Activated naive CD4-positive, alpha-beta T cell treated with anti-CD3 and anti-CD28 coated beads, Interleukin-2, amount 10 ng/mL, durations not matched to agents 7 days and 5 days (primary cell): Measurements from ENCODE around the gene P2RX3.

Experiments
- CTCF ChIA-PET: fragments of 350-600 bp; sonication (Branson Sonifier 250); formaldehyde crosslinking; loops from one replicate; lab custom pipeline; 2021; ENCODE audit warnings: antibody characterized with exemption; lab: Charles Lee
- DNase-seq: peaks from one replicate; pipeline ENCODE4 v3.0.0-alpha.2; 2020
- H3K27ac Mint-ChIP-seq: one replicate; pipeline ENCODE4 v1.8.0; 2021; ENCODE audit warnings: mild to moderate bottlenecking, moderate library complexity, mixed read lengths
- H3K27me3 Mint-ChIP-seq: one replicate; pipeline ENCODE4 v1.8.0; 2021; ENCODE audit warnings: mild to moderate bottlenecking, mixed read lengths
- H3K36me3 Mint-ChIP-seq: one replicate; pipeline ENCODE4 v1.8.0; 2021; ENCODE audit warnings: mixed read lengths
- H3K4me1 Mint-ChIP-seq: one replicate; pipeline ENCODE4 v1.8.0; 2021; ENCODE audit warnings: mixed read lengths
- H3K4me3 Mint-ChIP-seq: one replicate; pipeline ENCODE4 v1.8.0; 2021; ENCODE audit warnings: mild to moderate bottlenecking, moderate library complexity, mixed read lengths
- H3K9me3 Mint-ChIP-seq: one replicate; pipeline ENCODE4 v1.8.0; 2021; ENCODE audit warnings: mixed read lengths

The P2RX3 gene

DNA sequence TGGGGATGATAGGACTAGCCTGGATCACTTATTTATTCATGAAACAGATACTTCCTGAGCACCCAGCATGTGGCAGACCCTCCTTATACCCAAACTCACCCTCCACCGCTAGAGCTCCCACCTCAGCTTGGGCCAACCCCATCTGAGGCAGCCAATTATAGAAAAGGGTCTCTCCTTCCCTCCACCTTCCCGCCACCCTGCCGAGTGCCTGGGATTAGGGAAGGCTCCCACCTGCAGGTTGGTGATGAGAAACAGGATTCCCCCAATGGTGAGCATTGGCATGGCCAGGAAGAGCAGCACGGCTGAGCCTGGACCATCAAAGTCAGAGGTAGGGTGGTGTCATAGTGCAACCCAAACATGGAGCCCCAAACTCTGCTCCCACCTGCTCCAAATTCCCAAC, 82.9 kb downstream of the P2RX3 start:
- Mint-ChIP-seq H3K27me3 (no peaks in the 10 kb centered on the region), H3K36me3 (peaks cover 75% of the 10 kb centered on the region), H3K4me3 (no peak overlapping the region), H3K4me1 (peaks cover 53% of the 10 kb centered on the region), H3K27ac (no peak overlapping the region), H3K9me3 (no peaks in the 10 kb centered on the region)
- no peak for DNase-seq
- CTCF ChIA-PET: no interaction called here

DNA sequence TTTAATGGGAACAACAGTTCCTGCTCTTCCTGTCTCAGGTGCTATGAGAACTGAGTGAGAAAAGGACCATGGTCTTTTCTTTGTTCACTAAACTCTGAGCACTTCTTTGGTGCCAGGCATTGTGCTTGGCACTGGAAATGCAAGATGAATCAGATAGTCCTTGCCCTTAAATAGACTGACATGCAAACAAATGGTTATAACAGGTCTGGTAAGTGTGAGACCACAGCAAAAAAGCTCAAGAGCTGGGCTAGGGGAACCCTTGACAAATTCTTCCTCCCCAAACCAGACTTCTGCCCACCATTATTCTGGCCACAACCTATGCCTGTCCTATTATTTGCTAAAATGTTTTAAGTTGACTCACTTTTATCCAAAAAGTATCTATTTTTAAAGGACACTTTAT, 83.7 kb downstream of the P2RX3 start:
- CTCF ChIA-PET: interaction anchor here (0.8 to 2.4 kb wide), 2 partner anchors 36 to 61 kb away, joined by 3 to 10 read pairs; no protein-coding TSS in a partner anchor
- peaks cover 59% of the 10 kb centered on the region for H3K4me1 Mint-ChIP-seq

More for the DNA sequence above, 83.7 kb downstream of the P2RX3 start:
- Mint-ChIP-seq H3K9me3 (no peaks in the 10 kb centered on the region), H3K36me3 (peaks cover 73% of the 10 kb centered on the region), H3K27me3 (no peaks in the 10 kb centered on the region), H3K27ac (no peak overlapping the region), H3K4me3 (no peak overlapping the region)
- no peak for DNase-seq
